Osteoblast (primary cell): ENCODE data around the gene HOXC9. TPM values are rescaled to one million over a fixed set of nuclear protein-coding genes. Genes with fewer than 3 reads are reported as not detected.

ENCODE experiments used
- DNase-seq: peaks from one replicate; pipeline ENCODE4 v3.0.0; 2011; ENCODE audit warnings: low spot score, mixed read lengths; ENCODE audit not compliant: insufficient read length; ENCODE audit errors: missing footprints
- H2AFZ ChIP-seq: 2 replicates; pipeline ENCODE4 v1.6.0; 2011; ENCODE audit warnings: mild to moderate bottlenecking, low read length
- H3K27ac ChIP-seq: 2 replicates; pipeline ENCODE4 v1.5.1; 2011; ENCODE audit warnings: mild to moderate bottlenecking, low read depth, low read length, moderate library complexity
- H3K27me3 ChIP-seq: 2 replicates; pipeline ENCODE4 v1.6.0; 2012; ENCODE audit warnings: mild to moderate bottlenecking, control low read depth, inconsistent platforms, low read length, moderate library complexity; ENCODE audit not compliant: insufficient read depth
- H3K36me3 ChIP-seq: 2 replicates; pipeline ENCODE4 v1.5.1; 2011; ENCODE audit warnings: mild to moderate bottlenecking, low read length, control low read depth, moderate library complexity; ENCODE audit not compliant: insufficient read depth
- H3K4me1 ChIP-seq: 2 replicates; pipeline ENCODE4 v1.5.1; 2011; ENCODE audit warnings: mild to moderate bottlenecking, low read length, control low read depth, moderate library complexity; ENCODE audit not compliant: insufficient read depth
- H3K4me2 ChIP-seq: 2 replicates; pipeline ENCODE4 v1.6.0; 2011; ENCODE audit warnings: mild to moderate bottlenecking, low read length; ENCODE audit not compliant: insufficient read depth
- H3K4me3 ChIP-seq: fragments of 200-600 bp; sonication (generic); 3 replicates; pipeline ENCODE4 v1.5.1; 2012; ENCODE audit warnings: mild to moderate bottlenecking, low read length, inconsistent platforms; ENCODE audit not compliant: insufficient read depth
- H3K79me2 ChIP-seq: 2 replicates; pipeline ENCODE4 v1.6.0; 2012; ENCODE audit warnings: mild to moderate bottlenecking, low read length, control low read depth, inconsistent platforms; ENCODE audit not compliant: insufficient read depth
- H3K9me3 ChIP-seq: 2 replicates; pipeline ENCODE4 v1.5.1; 2011; ENCODE audit warnings: low read depth, low read length, control low read depth
- H4K20me1 ChIP-seq: 2 replicates; pipeline ENCODE4 v1.6.0; 2012; ENCODE audit warnings: mild to moderate bottlenecking, low read length, control low read depth; ENCODE audit not compliant: insufficient read depth
- CTCF ChIP-seq: IDR thresholded peaks from 2 replicates; pipeline ENCODE4 v1.5.1; 2011; ENCODE audit warnings: mild to moderate bottlenecking, low read depth, low read length, moderate library complexity; ENCODE audit errors: extremely low read depth
- total RNA-seq: library from RNA; depleted of rRNA; stranded (reverse); fragments of >200 nt; gene quantifications from 2 replicates; pipeline ENCODE4 v1.2.3, GENCODE V29; 2012

Gene HOXC9
- total RNA-seq, 1 donor, result 11.6 TPM

DNA sequence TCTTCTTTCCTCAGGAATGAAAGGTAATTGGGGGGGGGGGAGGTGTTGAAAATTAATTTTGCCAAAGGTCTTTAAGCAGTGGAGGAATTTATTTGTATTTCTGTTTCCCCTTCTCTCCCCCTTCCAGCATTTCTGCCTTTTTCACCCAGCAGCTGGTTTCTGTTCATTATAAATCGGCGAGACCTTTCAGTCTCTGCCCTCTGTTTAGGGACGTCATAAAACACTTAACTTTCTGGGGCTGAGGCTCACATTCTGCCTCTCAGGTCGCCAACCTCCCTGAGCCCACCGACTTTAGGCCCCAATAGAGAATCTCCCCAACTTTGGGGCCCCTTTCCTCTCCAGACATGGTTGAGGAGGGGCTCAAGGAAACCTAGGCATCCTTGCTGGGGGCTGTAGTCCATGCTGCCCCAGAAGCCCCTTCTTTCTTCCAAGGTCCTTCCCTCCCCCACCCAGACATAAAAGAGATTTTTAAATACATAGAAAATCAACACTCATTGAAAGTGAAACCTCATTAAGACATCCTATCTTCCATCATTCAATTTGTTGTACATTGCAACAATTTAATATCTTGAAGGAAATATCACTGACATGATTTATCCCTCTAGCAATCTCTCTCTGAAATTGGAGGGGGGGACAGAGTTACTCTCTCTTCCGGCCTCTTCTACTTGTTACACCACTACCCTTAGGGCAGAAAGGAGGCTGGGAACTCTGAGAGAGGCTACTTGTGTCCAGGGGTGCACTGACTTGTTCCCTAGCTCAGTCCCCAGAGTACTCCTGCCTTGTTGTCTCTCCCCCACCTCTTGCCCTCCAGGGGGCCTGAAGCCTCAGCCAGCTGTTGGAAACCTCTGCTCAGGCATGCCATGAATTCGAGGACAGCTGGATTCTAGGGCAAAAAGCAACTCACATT, 25.8 kb downstream of the HOXC9 start:
- no peaks in the 10 kb centered on the region for H3K27me3 ChIP-seq
- no peak for TF ChIP-seq CTCF
- peak overlapping the region; percentile 43 for H3K4me3 ChIP-seq
- H4K20me1 ChIP-seq, result peaks cover 44% of the 10 kb centered on the region
- no peak for DNase-seq
- H3K27ac ChIP-seq, result peak overlapping the region; percentile 66
- H3K4me2 ChIP-seq, result peak overlapping the region; percentile 61
- H3K36me3 ChIP-seq, result peaks cover 10% of the 10 kb centered on the region
- H2AFZ ChIP-seq, result no peak overlapping the region
- peaks cover 92% of the 10 kb centered on the region for H3K79me2 ChIP-seq
- H3K9me3 ChIP-seq, result no peaks in the 10 kb centered on the region
- H3K4me1 ChIP-seq, result peaks cover 53% of the 10 kb centered on the region

GRCh38 chr12:54026640-54027441, 26.9 kb downstream of the HOXC9 start:
- Histone ChIP-seq H2AFZ (no peak overlapping the region), H3K27me3 (no peaks in the 10 kb centered on the region)

DNA sequence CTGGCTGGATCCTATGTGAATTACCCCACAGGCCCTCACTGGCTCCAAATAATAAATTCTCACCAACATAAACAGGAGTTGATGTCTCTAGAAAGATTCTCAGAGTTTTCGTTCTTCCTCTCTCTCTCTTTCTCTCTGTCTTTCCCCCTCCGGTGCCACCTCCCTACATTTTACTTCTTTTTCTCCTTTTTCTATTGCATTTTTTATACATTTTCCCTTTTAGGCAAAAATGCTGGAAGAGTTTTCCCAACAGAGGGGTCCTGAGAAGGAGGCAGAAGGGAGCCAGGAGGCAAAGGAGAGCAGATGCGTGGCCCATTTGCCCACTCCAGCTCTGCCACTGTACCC, 27.5 kb downstream of the HOXC9 start:
- no peak overlapping the region for H2AFZ ChIP-seq
- peaks cover 37% of the 10 kb centered on the region for H4K20me1 ChIP-seq
- no peak for DNase-seq
- H3K4me2 ChIP-seq, result no peak overlapping the region
- peaks cover 10% of the 10 kb centered on the region for H3K36me3 ChIP-seq
- no peak overlapping the region for H3K27ac ChIP-seq
- peaks cover 75% of the 10 kb centered on the region for H3K79me2 ChIP-seq
- no peaks in the 10 kb centered on the region for H3K27me3 ChIP-seq
- no peaks in the 10 kb centered on the region for H3K9me3 ChIP-seq
- H3K4me1 ChIP-seq, result peaks cover 41% of the 10 kb centered on the region
- TF ChIP-seq CTCF, result no peak
- no peak overlapping the region for H3K4me3 ChIP-seq

More at GRCh38 chr12:54026640-54027441, 26.9 kb downstream of the HOXC9 start:
- no peak overlapping the region for H3K4me3 ChIP-seq
- H3K9me3 ChIP-seq, result no peaks in the 10 kb centered on the region
- H4K20me1 ChIP-seq, result peaks cover 34% of the 10 kb centered on the region
- H3K36me3 ChIP-seq, result peaks cover 10% of the 10 kb centered on the region
- TF ChIP-seq CTCF, result no peak
- peaks cover 81% of the 10 kb centered on the region for H3K79me2 ChIP-seq
- no peak for DNase-seq
- H3K4me2 ChIP-seq, result no peak overlapping the region
- H3K4me1 ChIP-seq, result peaks cover 43% of the 10 kb centered on the region
- H3K27ac ChIP-seq, result no peak overlapping the region
